Natural killer cell (primary cell): ENCODE measurements around the gene MMEL1. TPM values are rescaled to one million over a fixed set of nuclear protein-coding genes. Genes with fewer than 3 reads are reported as not detected.

Experiments
- ATAC-seq, 3 donors: fragments of 150-1000 bp in 2 of 3; fragments of 200-7000 bp in 1 of 3; cut with Tn5 transposase; 1 replicate in 1 of 3; 2 replicates in 2 of 3; pipeline ENCODE4 v1.10.0; 2021; ENCODE audit warnings: mild to moderate bottlenecking in 2 of 3, moderate library complexity in 2 of 3
- DNase-seq, 2 donors: peaks; one replicate each; pipeline versions ENCODE4 v3.0.0 to v3.0.0-alpha.2; 2013 to 2021; ENCODE audit warnings: mixed read lengths in 1 of 2
- H3K27ac ChIP-seq: one replicate; pipeline ENCODE4 v1.5.1; 2013; ENCODE audit warnings: mild to moderate bottlenecking, low read length
- H3K27me3 ChIP-seq: one replicate; pipeline ENCODE4 v1.6.1; 2013; ENCODE audit warnings: low read length; ENCODE audit not compliant: control insufficient read depth, insufficient read depth
- H3K36me3 ChIP-seq: one replicate; pipeline ENCODE4 v1.6.1; 2013; ENCODE audit warnings: low read length; ENCODE audit not compliant: control insufficient read depth, insufficient read depth
- H3K4me1 ChIP-seq: one replicate; pipeline ENCODE4 v1.6.1; 2013; ENCODE audit warnings: low read length; ENCODE audit not compliant: control insufficient read depth, insufficient read depth
- H3K4me3 ChIP-seq: one replicate; pipeline ENCODE4 v1.5.1; 2013; ENCODE audit warnings: low read length
- H3K9me3 ChIP-seq: one replicate; pipeline ENCODE4 v1.6.1; 2013; ENCODE audit warnings: low read length; ENCODE audit not compliant: control insufficient read depth, insufficient read depth
- H3K27ac Mint-ChIP-seq, 2 donors: one replicate each; pipeline ENCODE4 v1.8.0; 2022; ENCODE audit warnings: mild to moderate bottlenecking in 2 of 2, mixed read lengths in 2 of 2, moderate library complexity in 1 of 2
- H3K27me3 Mint-ChIP-seq, 2 donors: one replicate each; pipeline ENCODE4 v1.8.0; 2022; ENCODE audit warnings: low read depth in 2 of 2, mixed read lengths in 2 of 2
- H3K36me3 Mint-ChIP-seq: one replicate; pipeline ENCODE4 v1.8.0; 2022; ENCODE audit warnings: mixed read lengths
- H3K4me1 Mint-ChIP-seq, 2 donors: one replicate each; pipeline ENCODE4 v1.8.0; 2022; ENCODE audit warnings: mixed read lengths in 2 of 2
- H3K4me3 Mint-ChIP-seq: one replicate; pipeline ENCODE4 v1.8.0; 2022; ENCODE audit warnings: mild to moderate bottlenecking, moderate library complexity, mixed read lengths
- H3K9me3 Mint-ChIP-seq, 2 donors: one replicate each; pipeline ENCODE4 v1.8.0; 2022; ENCODE audit warnings: mixed read lengths in 2 of 2
- WGBS: methylation state at CpG from one replicate; pipeline ENCODE4 v1.1.7; 2013; ENCODE audit warnings: missing lambda C conversion rate; ENCODE audit not compliant: insufficient coverage; 5-methylcytosine and 5-hydroxymethylcytosine counted together
- intact Hi-C: fragments of 100-400 bp; cut with micrococcal nuclease; formaldehyde crosslinking; loops from one replicate; pipeline ENCODE4 v1.14.2; 2022
- total RNA-seq, 4 donors: library from RNA; stranded (reverse); fragments of 120-200 nt in 1 of 4; gene quantifications; one replicate each; pipeline versions ENCODE4 v1.2.3 to v1.2.4, GENCODE V29; 2013 to 2022
- TF ChIP-seq, protein P1 (sequence below): fragments of 200-600 bp; IDR thresholded peaks from one replicate; pipeline ENCODE4 v1.8.0; 2022; ENCODE audit warnings: antibody characterized with exemption

Gene MMEL1
- total RNA-seq, 3 donors from 2014 or later (not counting 1 experiment from before 2014, with no cell fraction given), result 1.3 to 2.0 TPM; not detected in 1

DNA sequence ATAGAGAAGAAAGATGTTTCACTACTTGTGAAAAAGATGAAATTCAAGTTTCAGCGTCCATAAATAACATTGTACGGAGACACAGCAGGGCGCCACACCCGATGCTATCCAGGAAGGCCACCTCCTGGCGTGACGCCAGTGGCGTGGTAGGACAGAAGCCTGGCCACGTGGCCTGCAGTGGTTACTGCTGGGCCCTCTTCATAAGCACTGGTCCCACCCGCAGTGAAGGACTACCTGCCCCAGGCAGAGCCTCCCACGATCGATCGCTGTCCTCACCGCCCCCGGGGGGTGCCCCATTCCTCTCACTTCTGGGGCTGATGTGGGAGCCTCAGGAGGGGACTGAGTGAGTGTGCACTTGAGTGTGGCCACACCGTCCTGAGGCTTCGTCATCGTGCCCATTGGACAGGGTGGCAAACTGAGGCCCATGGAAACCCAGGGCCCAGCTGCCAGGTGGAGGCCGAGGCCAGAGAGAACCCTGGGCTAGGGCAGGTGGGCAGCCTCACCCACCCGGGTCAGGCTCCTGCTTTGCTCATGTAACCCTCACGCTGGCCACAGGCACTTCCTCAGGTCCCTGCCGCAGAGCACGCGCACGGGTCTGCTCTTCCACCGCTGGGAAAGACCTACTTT lies 91.1 kb downstream of the MMEL1 start:
- H3K4me3 ChIP-seq, result no peak overlapping the region
- Mint-ChIP-seq H3K36me3 (no peaks in the 10 kb centered on the region), H3K4me1 (peaks cover 0 to 14% of the 10 kb centered on the region in 2 donors), H3K4me3 (no peak overlapping the region), H3K27me3 (no peaks in the 10 kb centered on the region), H3K9me3 (no peaks in the 10 kb centered on the region), H3K27ac (no peak overlapping the region)
- ATAC-seq, result no peak
- DNase-seq, result no peak
- intact Hi-C loops, result loop anchor here (10.0 kb wide), 2 partner anchors 103 to 347 kb away; partner anchors contain the start of gene FAAP20
- TF ChIP-seq, protein P1, sequence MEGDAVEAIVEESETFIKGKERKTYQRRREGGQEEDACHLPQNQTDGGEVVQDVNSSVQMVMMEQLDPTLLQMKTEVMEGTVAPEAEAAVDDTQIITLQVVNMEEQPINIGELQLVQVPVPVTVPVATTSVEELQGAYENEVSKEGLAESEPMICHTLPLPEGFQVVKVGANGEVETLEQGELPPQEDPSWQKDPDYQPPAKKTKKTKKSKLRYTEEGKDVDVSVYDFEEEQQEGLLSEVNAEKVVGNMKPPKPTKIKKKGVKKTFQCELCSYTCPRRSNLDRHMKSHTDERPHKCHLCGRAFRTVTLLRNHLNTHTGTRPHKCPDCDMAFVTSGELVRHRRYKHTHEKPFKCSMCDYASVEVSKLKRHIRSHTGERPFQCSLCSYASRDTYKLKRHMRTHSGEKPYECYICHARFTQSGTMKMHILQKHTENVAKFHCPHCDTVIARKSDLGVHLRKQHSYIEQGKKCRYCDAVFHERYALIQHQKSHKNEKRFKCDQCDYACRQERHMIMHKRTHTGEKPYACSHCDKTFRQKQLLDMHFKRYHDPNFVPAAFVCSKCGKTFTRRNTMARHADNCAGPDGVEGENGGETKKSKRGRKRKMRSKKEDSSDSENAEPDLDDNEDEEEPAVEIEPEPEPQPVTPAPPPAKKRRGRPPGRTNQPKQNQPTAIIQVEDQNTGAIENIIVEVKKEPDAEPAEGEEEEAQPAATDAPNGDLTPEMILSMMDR, result no peak
- H3K27me3 ChIP-seq, result no peaks in the 10 kb centered on the region
- no peaks in the 10 kb centered on the region for H3K9me3 ChIP-seq
- no peak overlapping the region for H3K27ac ChIP-seq
- no peaks in the 10 kb centered on the region for H3K36me3 ChIP-seq
- H3K4me1 ChIP-seq, result peaks cover 49% of the 10 kb centered on the region
- WGBS, result 77% methylated on average over 25 of the region's 25 CpGs

DNA sequence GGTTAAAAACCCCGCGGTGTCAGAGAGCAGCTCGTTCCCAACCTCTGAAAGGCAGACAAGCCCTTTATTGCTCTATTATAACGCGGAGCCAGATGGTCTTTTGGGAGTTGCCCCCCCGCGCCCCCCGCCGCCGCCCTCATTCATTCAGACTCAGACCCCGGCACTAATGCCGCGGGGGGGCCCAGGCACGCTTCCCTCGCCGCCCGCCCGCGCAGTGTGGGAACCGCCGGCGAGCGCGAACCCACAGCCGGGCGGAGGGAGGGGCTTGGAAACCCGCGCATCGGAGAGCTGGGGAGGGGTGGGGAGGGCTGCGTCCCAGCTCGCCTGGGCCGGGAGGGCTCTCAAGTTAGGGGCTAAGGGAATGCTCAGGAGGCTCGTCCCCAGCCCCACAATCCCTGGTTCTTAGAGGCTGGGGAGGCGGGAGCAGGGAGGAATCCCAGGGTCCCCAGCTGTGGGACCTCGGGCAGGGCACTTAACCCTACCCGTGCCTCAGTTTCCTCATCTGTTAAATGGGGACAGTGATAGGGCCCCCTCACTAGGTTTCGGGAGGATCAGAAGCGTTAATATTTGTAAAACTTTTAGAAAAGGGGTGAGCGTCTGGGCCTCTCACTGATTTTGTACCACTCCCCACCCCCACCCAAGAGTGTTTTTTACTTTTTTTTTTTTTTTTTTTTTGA lies 91.9 kb downstream of the MMEL1 start:
- Histone ChIP-seq H3K27ac (no peak overlapping the region), H3K4me3 (no peak overlapping the region), H3K9me3 (no peaks in the 10 kb centered on the region), H3K4me1 (peaks cover 48% of the 10 kb centered on the region), H3K36me3 (no peaks in the 10 kb centered on the region), H3K27me3 (no peaks in the 10 kb centered on the region)
- peak in 1 of 3 donors; percentile 40 for ATAC-seq
- intact Hi-C loops, result loop anchor here (10.0 kb wide), 2 partner anchors 104 to 346 kb away; partner anchors contain the start of gene FAAP20
- H3K9me3 Mint-ChIP-seq, result no peaks in the 10 kb centered on the region
- peak in 1 of 2 donors; percentile 47 for DNase-seq
- peaks cover 0 to 3% of the 10 kb centered on the region in 2 donors for H3K27me3 Mint-ChIP-seq
- 8% methylated on average over 36 of the region's 39 CpGs for WGBS
- no peak overlapping the region for H3K4me3 Mint-ChIP-seq
- no peak overlapping the region for H3K27ac Mint-ChIP-seq
- no peaks in the 10 kb centered on the region for H3K36me3 Mint-ChIP-seq
- TF ChIP-seq, protein P1, result no peak
- H3K4me1 Mint-ChIP-seq, result peaks cover 0 to 12% of the 10 kb centered on the region in 2 donors

Other genes with a start within 250 kb of the MMEL1 start
- 1 to 10 TPM; 8.0 to 9.3 (median 8.8) TPM for gene MORN1, start 241.5 kb downstream of the MMEL1 start, total RNA-seq
- gene RER1, start 241.2 kb downstream of the MMEL1 start, total RNA-seq, result 10 to 100 TPM; 89.2 to 98.9 (median 91.9) TPM
- 10 to 100 TPM in 1 of 3 donors, 1 to 10 TPM in 2; 8.1 to 11.1 (median 9.8) TPM for gene PEX10, start 220.5 kb downstream of the MMEL1 start, total RNA-seq
- 100 to 1,000 TPM in 2 of 3 donors, 10 to 100 TPM in 1; 77.1 to 116 (median 106) TPM for gene PLCH2, start 156.7 kb downstream of the MMEL1 start, total RNA-seq
- 10 to 100 TPM; 48.2 to 75.7 (median 61.8) TPM for gene PANK4, start 106.4 kb downstream of the MMEL1 start, total RNA-seq
- gene HES5, start 102.8 kb downstream of the MMEL1 start, total RNA-seq, result not detected
- gene TNFRSF14, start 76.6 kb downstream of the MMEL1 start, total RNA-seq, result 100 to 1,000 TPM; 228 to 266 (median 262) TPM
- gene PRXL2B, start 46.2 kb downstream of the MMEL1 start, total RNA-seq, result 10 to 100 TPM; 11.3 to 15.1 (median 11.6) TPM
- gene TTC34, start 168.7 kb upstream of the MMEL1 start, total RNA-seq, result 1 to 10 TPM in 2 of 3 donors, under 1 TPM in 1; 0.80 to 1.4 (median 1.2) TPM